Small intestine (tissue), 16 donors: ENCODE measurements around the gene AHDC1. TPM values are rescaled to one million over a fixed set of nuclear protein-coding genes. Genes with fewer than 3 reads are reported as not detected.

Experiments
- DNase-seq, 2 donors: peaks; one replicate each; pipeline versions ENCODE4 v3.0.0 to v3.0.0-alpha.2; 2013
- FAIRE-seq: peaks from 2 replicates; lab custom pipeline; 2012; peaks lifted over from hg19 to GRCh38; lab: Jason Lieb, UNC
- H3K27ac ChIP-seq, 3 donors: one replicate each; pipeline ENCODE4 v1.5.1; 2013; ENCODE audit warnings: low read length in 2 of 3, mild to moderate bottlenecking in 2 of 3, control low read depth in 1 of 3, inconsistent platforms in 1 of 3, low read depth in 1 of 3, moderate library complexity in 1 of 3
- H3K27me3 ChIP-seq, 3 donors: one replicate each; pipeline ENCODE4 v1.6.1; 2013; ENCODE audit warnings: low read length in 3 of 3, inconsistent platforms in 1 of 3; ENCODE audit not compliant: control insufficient read depth in 3 of 3, insufficient read depth in 3 of 3
- H3K36me3 ChIP-seq, 3 donors: one replicate each; pipeline ENCODE4 v1.6.1; 2013; ENCODE audit warnings: low read length in 3 of 3, inconsistent platforms in 1 of 3, low read depth in 1 of 3, mild to moderate bottlenecking in 1 of 3, moderate library complexity in 1 of 3; ENCODE audit not compliant: control insufficient read depth in 3 of 3, insufficient read depth in 2 of 3
- H3K4me1 ChIP-seq, 3 donors: one replicate each; pipeline ENCODE4 v1.6.1; 2013; ENCODE audit warnings: low read length in 2 of 3, inconsistent platforms in 1 of 3, low read depth in 1 of 3, mild to moderate bottlenecking in 1 of 3, moderate library complexity in 1 of 3; ENCODE audit not compliant: control insufficient read depth in 3 of 3, insufficient read depth in 2 of 3
- H3K4me3 ChIP-seq, 3 donors: one replicate each; pipeline ENCODE4 v1.5.1; 2013; ENCODE audit warnings: low read length in 3 of 3, control low read depth in 1 of 3, inconsistent platforms in 1 of 3, low read depth in 1 of 3, mild to moderate bottlenecking in 1 of 3, moderate library complexity in 1 of 3
- H3K9me3 ChIP-seq, 2 donors: one replicate each; pipeline ENCODE4 v1.6.1; 2013; ENCODE audit warnings: low read depth in 1 of 2, low read length in 1 of 2; ENCODE audit not compliant: control insufficient read depth in 2 of 2, insufficient read depth in 1 of 2
- WGBS, 3 donors: extraction: QIAGEN DNeasy Blood & Tissue Kit; methylation state at CpG; one replicate each; pipeline ENCODE4 v1.1.7; 2013; 5-methylcytosine and 5-hydroxymethylcytosine counted together
- long read RNA-seq, 10 donors: transcript quantifications; one replicate each; lab custom pipeline, GENCODE V29; 2026
- polyA plus RNA-seq, 4 donors: library from polyadenylated mRNA; stranded (reverse) in 3 of 4; unstranded in 1 of 4; fragments of 200-250 nt in 3 of 4; fragments of 120-200 nt in 1 of 4; gene quantifications; one replicate each; pipeline versions ENCODE4 v1.2.1 to v1.2.3, GENCODE V29; 2013
- donor health status: healthy with polysubstance abuse.
- donor health status: control.
- donor health status: control.
- donor health status: Bipolar disorder and iron deficiency.
- donor health status: healthy.

Gene AHDC1, protein sequence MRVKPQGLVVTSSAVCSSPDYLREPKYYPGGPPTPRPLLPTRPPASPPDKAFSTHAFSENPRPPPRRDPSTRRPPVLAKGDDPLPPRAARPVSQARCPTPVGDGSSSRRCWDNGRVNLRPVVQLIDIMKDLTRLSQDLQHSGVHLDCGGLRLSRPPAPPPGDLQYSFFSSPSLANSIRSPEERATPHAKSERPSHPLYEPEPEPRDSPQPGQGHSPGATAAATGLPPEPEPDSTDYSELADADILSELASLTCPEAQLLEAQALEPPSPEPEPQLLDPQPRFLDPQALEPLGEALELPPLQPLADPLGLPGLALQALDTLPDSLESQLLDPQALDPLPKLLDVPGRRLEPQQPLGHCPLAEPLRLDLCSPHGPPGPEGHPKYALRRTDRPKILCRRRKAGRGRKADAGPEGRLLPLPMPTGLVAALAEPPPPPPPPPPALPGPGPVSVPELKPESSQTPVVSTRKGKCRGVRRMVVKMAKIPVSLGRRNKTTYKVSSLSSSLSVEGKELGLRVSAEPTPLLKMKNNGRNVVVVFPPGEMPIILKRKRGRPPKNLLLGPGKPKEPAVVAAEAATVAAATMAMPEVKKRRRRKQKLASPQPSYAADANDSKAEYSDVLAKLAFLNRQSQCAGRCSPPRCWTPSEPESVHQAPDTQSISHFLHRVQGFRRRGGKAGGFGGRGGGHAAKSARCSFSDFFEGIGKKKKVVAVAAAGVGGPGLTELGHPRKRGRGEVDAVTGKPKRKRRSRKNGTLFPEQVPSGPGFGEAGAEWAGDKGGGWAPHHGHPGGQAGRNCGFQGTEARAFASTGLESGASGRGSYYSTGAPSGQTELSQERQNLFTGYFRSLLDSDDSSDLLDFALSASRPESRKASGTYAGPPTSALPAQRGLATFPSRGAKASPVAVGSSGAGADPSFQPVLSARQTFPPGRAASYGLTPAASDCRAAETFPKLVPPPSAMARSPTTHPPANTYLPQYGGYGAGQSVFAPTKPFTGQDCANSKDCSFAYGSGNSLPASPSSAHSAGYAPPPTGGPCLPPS (N-terminal part only)
- polyA plus RNA-seq: 10 to 100 TPM in 1 of 4 donors, 1 to 10 TPM in 3; 3.5 to 17.4 (median 6.9) TPM
- long read RNA-seq, donor 1: 0 reads
- long read RNA-seq, donor 2, partial matches to known transcripts: 8 of 8 reads
- long read RNA-seq, donor 2, other reads (novel, unspliced or antisense): 0 of 8 reads
- long read RNA-seq, donor 3: 0 reads
- long read RNA-seq, donor 4: 0 reads
- long read RNA-seq, donor 5, partial matches to known transcripts: 0 of 1 reads
- long read RNA-seq, donor 5, other reads (novel, unspliced or antisense): 0 of 1 reads
- long read RNA-seq, donor 6: 0 reads
- long read RNA-seq, donor 7: 0 reads
- long read RNA-seq, donor 8: 0 reads
- long read RNA-seq, donor 9: 0 reads
- long read RNA-seq, donor 10, partial matches to known transcripts: 15 of 15 reads
- long read RNA-seq, donor 10, other reads (novel, unspliced or antisense): 0 of 15 reads

DNA sequence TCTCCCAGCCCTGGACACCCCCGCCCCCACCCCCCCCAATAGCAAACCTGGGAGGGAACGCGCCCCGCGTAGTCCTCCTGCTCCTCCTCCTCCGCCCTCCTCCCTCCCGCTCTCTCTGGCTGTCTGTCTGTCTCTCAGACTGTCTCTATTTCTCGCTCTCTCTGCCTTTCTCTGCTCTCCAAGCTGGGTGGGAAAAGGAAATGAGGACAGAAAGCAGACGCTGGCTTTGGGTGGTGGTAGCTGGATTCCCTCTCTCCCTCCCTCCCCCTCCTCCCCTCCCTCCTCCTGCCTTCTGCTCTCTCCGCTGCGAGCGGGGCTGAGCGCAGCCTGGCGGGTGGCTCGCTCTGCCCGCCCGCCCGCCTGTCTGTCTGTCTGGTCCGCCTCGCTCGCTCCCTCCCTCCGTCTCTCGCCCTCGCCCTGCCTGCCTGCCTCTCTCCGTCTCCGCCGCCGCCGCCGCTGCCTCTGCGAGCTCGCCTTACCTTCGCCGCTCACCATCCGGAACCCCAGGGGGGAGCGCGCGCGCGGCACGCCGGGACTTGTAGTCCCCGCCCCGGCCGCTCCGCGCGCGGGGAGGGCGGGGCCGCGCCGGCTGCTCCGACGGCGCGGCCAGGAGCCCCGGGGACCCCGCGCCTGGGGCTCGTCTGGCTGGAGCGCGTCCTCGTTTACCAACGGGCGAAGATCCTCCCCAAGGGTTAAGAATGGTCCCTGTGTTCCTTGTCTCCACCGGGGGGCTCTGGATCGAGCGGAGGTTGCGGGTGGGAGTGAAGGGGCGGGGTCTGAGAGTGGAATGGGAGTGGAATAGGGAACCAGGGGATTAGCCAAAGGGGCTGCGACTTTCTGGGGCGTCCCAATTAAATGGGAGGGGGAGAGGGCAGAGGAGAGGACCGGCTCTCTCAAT, at the start of gene AHDC1:
Gene AHDC1, minus strand, starts transcription at position 464 of the 898 bp plus-strand sequence. CDS start 52,029 bp downstream, outside the sequence.
- H3K4me1 ChIP-seq: peaks cover 3 to 46% (median 6%) of the 10 kb centered on the region in 3 donors
- peak within 1 kb of the TSS; percentile 76 to 87 (median 82) for H3K4me3 ChIP-seq
- peak; percentile 88 to 98 for DNase-seq
- H3K9me3 ChIP-seq: no peaks in the 10 kb centered on the region
- H3K36me3 ChIP-seq: peaks cover 0 to 20% (median 0%) of the 10 kb centered on the region in 3 donors
- 0 to 1% (median 1%) methylated on average over 65 to 74 of the region's 74 CpGs for WGBS, 3 donors
- peak within 1 kb of the TSS; percentile 63 to 89 (median 84) for H3K27ac ChIP-seq
- no peaks in the 10 kb centered on the region for H3K27me3 ChIP-seq
- FAIRE-seq: no peak

DNA sequence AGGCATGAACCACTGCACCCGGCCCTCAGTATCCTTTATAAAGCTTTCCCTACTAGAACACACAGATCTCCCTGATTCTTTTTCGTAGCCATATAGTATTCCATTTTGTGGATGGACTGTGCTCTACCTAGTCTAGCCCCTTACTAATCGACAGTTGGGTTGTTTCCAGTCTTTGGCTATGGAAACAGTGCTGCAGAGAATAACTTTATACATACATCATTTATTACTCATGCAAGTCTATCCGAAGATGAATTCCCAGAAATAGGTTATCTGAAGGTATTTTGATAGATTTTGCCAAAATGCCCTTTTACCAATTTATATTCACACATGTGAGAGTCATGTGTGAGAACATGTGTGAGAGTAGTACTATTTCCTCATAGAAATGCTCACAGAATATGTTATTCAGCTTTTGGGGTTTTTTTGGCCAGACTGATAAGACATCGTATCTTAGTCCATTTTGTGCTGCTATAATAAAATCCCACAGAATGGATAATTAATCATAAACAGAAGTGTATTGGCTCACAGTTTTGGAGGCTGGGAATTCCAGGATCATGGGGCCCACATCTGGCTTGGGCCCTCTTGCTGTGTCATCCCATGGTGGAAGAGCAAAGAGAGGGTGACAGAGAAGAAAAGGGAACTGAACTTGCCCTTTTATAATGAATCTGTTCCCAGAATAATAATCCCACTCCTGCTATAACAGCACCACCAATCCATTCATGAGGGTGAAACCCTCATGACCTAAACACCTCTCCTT, 48.3 kb upstream of the AHDC1 start:
- 83 to 89% (median 87%) methylated on average over 5 of the region's 5 CpGs for WGBS, 3 donors
- no peak overlapping the region for H3K27ac ChIP-seq

DNA sequence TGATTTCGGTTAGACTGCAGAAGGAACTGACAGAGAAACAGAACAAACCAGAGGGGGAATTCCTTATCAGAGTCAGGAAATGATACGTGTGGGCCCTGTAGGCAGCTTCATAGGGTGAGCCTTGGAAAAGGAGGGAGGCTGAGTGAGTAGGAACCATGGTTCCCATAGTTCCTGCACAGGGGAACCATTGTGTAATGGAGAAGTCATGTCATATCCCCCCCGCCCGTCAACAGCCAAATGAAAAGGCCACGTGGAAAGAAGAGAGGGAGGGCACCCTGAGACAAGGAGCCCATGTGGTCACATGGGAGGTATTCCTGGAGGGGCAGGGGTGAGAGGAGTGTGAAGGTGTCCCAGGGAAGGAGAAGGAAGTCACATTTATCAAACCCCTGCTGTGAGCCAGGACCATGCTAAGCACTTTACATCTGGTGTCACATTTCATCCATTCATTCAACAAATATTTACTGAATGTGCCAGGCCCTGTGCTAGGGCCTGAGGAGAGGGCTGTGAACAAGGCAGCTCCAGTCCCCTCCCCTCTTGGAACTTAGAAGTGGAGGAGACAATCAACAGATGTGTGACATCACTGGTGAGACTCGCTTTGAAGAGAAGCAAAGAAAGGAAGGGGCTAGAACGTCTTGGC, 46.7 kb upstream of the AHDC1 start:
- no peaks in the 10 kb centered on the region for H3K4me1 ChIP-seq
- no peaks in the 10 kb centered on the region for H3K9me3 ChIP-seq
- WGBS, 3 donors: 54 to 71% (median 57%) methylated on average over 7 of the region's 7 CpGs
- peak overlapping the region in 1 of 3 donors; percentile 32 for H3K27ac ChIP-seq
- H3K36me3 ChIP-seq: no peaks in the 10 kb centered on the region
- FAIRE-seq (no peak), DNase-seq (no peak)
- H3K27me3 ChIP-seq: peaks cover 0 to 3% (median 0%) of the 10 kb centered on the region in 3 donors
- H3K4me3 ChIP-seq: no peak overlapping the region

More for the DNA sequence above, 48.3 kb upstream of the AHDC1 start:
- Histone ChIP-seq H3K36me3 (no peaks in the 10 kb centered on the region), H3K27me3 (peaks cover 0 to 2% (median 0%) of the 10 kb centered on the region in 3 donors), H3K4me3 (no peak overlapping the region), H3K9me3 (no peaks in the 10 kb centered on the region), H3K4me1 (no peaks in the 10 kb centered on the region)
- FAIRE-seq (no peak), DNase-seq (peak in 1 of 2 donors; percentile 0)

DNA sequence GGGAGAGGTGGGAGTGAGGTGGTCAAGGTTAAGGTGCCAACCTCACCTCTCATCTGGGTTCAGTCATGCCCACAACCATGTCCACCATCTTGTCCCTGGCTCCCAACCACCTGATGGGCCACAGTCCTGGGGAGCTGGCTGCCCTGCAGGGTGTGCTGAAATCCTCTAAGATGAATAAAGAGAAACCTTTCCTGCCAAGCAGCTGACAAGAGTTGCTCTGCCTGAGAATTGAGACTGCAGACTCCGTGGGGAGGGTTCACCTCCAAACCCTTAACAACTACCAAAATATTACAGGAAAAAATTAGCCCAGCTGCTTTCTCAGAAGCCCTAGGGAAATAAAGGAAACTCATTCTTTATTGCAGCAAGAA, 46.2 kb upstream of the AHDC1 start:
- WGBS, 3 donors: 60 to 75% (median 73%) methylated on average over 1 of the region's 1 CpG
- H3K36me3 ChIP-seq: no peaks in the 10 kb centered on the region
- no peaks in the 10 kb centered on the region for H3K4me1 ChIP-seq
- peaks cover 0 to 3% (median 0%) of the 10 kb centered on the region in 3 donors for H3K27me3 ChIP-seq
- DNase-seq: no peak
- no peak for FAIRE-seq
- peak overlapping the region in 1 of 3 donors; percentile 53 for H3K27ac ChIP-seq
- H3K9me3 ChIP-seq: no peaks in the 10 kb centered on the region
- H3K4me3 ChIP-seq: no peak overlapping the region

DNA sequence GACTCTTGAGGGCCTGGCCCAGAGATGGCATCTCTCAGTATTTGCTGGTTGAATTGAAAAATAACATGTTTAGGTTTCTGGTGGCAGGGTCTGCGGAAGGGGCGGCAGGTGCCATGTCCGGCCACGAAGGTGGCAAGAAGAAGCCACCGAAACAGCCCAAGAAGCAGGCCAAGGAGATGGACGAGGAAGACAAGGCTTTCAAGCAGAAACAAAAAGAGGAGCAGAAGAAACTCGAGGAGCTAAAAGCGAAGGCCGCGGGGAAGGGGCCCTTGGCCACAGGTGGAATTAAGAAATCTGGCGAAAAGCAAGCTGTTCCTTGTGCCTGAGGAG, 45.3 kb upstream of the AHDC1 start:
- H3K9me3 ChIP-seq: no peaks in the 10 kb centered on the region
- 89 to 95% (median 89%) methylated on average over 11 of the region's 11 CpGs for WGBS, 3 donors
- H3K36me3 ChIP-seq: no peaks in the 10 kb centered on the region
- H3K4me3 ChIP-seq: no peak overlapping the region
- no peak overlapping the region for H3K27ac ChIP-seq
- no peaks in the 10 kb centered on the region for H3K4me1 ChIP-seq
- no peak for FAIRE-seq
- peaks cover 0 to 3% (median 0%) of the 10 kb centered on the region in 3 donors for H3K27me3 ChIP-seq
- no peak for DNase-seq

DNA sequence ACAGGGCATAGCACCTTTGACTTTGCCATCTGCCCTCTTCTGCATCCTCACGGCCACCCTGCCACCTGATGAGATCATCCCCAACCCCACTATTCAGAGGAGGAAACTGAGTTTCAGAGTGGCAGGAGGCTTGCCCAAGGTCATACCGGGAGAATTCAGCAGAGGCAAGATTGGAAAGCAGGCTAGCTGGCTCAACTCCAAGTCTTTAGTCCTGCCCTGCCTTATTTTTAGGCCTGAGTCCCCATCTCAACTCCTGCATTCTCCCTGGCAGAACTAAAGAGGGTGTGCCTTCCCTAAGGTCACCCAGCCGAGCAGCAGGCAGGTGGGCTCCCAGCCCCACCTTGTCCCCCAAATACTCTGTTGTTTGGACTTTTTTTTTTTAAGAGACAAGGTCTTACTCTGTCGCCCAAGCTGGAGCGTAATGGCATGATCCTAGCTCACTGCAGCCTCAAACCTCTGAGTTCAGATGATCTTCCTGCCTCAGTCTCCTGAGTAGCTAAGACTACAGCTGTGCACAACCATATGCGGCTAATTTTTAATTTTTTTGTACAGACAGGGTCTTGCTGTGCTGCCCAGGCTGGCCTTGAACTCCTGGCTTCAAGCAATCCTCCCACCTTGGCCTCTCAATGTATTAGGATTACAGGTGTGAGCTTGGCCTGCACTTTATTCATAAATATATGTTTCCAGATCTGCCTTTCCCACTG, 44.8 kb upstream of the AHDC1 start:
- H3K9me3 ChIP-seq: no peaks in the 10 kb centered on the region
- 58 to 76% (median 75%) methylated on average over 6 of the region's 6 CpGs for WGBS, 3 donors
- H3K4me1 ChIP-seq: no peaks in the 10 kb centered on the region
- no peak for DNase-seq
- FAIRE-seq: no peak
- H3K36me3 ChIP-seq: no peaks in the 10 kb centered on the region
- no peak overlapping the region for H3K27ac ChIP-seq
- H3K4me3 ChIP-seq: no peak overlapping the region
- peaks cover 0 to 3% (median 0%) of the 10 kb centered on the region in 3 donors for H3K27me3 ChIP-seq
